ENCODE measurements around the gene SLC24A3.

SLC24A3 gene

DNA sequence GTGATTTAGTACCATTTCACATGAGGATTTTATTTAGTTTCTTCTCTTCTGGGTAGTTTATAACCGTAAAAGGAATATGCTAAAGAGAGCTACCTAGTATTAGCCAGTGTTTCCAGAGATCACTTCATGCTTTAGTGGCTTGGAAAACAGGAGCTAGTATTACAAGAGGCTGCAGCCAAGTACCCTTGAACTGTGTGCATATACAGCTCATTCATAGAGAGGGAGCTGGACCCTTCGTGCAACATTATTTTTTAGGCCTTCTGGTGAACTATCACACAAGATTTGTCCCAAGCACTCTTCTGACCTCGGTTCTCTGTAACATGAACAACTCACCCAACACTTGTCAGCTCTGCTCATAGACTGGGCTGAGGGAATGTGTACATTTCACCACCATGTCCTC, 470.7 kb downstream of the SLC24A3 start:
- TF ChIP-seq EZH2phosphoT487 (IDR thresholded peaks at IDR 0.05; ENCODE audit: borderline replicate concordance, low read length) = no peak
- TF ChIP-seq, protein P1, sequence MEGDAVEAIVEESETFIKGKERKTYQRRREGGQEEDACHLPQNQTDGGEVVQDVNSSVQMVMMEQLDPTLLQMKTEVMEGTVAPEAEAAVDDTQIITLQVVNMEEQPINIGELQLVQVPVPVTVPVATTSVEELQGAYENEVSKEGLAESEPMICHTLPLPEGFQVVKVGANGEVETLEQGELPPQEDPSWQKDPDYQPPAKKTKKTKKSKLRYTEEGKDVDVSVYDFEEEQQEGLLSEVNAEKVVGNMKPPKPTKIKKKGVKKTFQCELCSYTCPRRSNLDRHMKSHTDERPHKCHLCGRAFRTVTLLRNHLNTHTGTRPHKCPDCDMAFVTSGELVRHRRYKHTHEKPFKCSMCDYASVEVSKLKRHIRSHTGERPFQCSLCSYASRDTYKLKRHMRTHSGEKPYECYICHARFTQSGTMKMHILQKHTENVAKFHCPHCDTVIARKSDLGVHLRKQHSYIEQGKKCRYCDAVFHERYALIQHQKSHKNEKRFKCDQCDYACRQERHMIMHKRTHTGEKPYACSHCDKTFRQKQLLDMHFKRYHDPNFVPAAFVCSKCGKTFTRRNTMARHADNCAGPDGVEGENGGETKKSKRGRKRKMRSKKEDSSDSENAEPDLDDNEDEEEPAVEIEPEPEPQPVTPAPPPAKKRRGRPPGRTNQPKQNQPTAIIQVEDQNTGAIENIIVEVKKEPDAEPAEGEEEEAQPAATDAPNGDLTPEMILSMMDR (IDR thresholded peaks at IDR 0.05; ENCODE audit: low read depth, low read length, poor library complexity, severe bottlenecking) = no peak
- no peak overlapping the region for H3K4me3 ChIP-seq (ENCODE audit: low read length)

DNA sequence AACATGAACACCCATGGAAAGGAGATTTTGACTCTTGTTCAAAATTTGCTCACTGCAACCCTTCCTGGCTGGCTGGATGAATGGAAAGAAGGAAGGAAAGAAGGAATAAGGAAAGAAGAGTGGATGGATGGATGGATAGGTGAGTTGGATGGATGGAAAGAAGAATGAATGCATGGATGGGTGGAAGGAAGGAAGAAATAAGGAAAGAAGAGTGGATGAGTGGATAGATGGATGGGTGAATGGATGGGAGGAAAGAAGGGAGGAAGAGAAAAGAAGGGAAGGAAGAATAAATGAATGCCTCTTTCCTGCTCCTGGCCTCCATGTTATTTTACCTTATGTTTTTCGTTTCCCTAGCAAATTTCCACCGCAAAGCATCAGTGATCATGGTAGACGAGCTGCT, 471.4 kb downstream of the SLC24A3 start:
- Histone ChIP-seq H3F3A (ENCODE audit: control insufficient read depth, insufficient read depth) (no peaks in the 10 kb centered on the region), H4K20me1 (ENCODE audit: control insufficient read depth, insufficient read depth, low read depth, low read length) (no peaks in the 10 kb centered on the region), H3K4me3 (ENCODE audit: low read length) (no peak overlapping the region), H3K4me1 (ENCODE audit: control insufficient read depth, low read length) (no peaks in the 10 kb centered on the region), H3K27ac (ENCODE audit: low read depth, low read length) (no peak overlapping the region), H3K9me2 (replicated peaks; ENCODE audit: control insufficient read depth, low read length) (no peaks in the 10 kb centered on the region), H3K36me3 (ENCODE audit: control insufficient read depth, low read length) (no peaks in the 10 kb centered on the region), H3K79me2 (ENCODE audit: control insufficient read depth, low read length) (no peaks in the 10 kb centered on the region), H3K9me3 (ENCODE audit: control insufficient read depth, insufficient read depth, low read length) (no peaks in the 10 kb centered on the region), H3K27me3 (ENCODE audit: control insufficient read depth, low read length) (no peaks in the 10 kb centered on the region), H3K4me2 (ENCODE audit: low read length) (no peak overlapping the region)
- TF ChIP-seq, protein P1 (IDR thresholded peaks at IDR 0.05; ENCODE audit: low read depth, low read length, poor library complexity, severe bottlenecking) = no peak
- TF ChIP-seq EZH2phosphoT487 (IDR thresholded peaks at IDR 0.05; ENCODE audit: borderline replicate concordance, low read length) = no peak

More for the DNA sequence above, 470.7 kb downstream of the SLC24A3 start:
- no peak overlapping the region for H3K4me2 ChIP-seq (ENCODE audit: low read length)
- H3K27ac ChIP-seq (ENCODE audit: low read depth, low read length) = no peak overlapping the region
- no peaks in the 10 kb centered on the region for H3K4me1 ChIP-seq (ENCODE audit: control insufficient read depth, low read length)
- H4K20me1 ChIP-seq (ENCODE audit: control insufficient read depth, insufficient read depth, low read depth, low read length) = no peaks in the 10 kb centered on the region
- no peaks in the 10 kb centered on the region for H3K36me3 ChIP-seq (ENCODE audit: control insufficient read depth, low read length)
- no peaks in the 10 kb centered on the region for H3K27me3 ChIP-seq (ENCODE audit: control insufficient read depth, low read length)
- no peaks in the 10 kb centered on the region for H3K9me3 ChIP-seq (ENCODE audit: control insufficient read depth, insufficient read depth, low read length)
- no peaks in the 10 kb centered on the region for H3K79me2 ChIP-seq (ENCODE audit: control insufficient read depth, low read length)
- H3F3A ChIP-seq (ENCODE audit: control insufficient read depth, insufficient read depth) = no peaks in the 10 kb centered on the region
- no peaks in the 10 kb centered on the region for H3K9me2 ChIP-seq (replicated peaks; ENCODE audit: control insufficient read depth, low read length)

DNA sequence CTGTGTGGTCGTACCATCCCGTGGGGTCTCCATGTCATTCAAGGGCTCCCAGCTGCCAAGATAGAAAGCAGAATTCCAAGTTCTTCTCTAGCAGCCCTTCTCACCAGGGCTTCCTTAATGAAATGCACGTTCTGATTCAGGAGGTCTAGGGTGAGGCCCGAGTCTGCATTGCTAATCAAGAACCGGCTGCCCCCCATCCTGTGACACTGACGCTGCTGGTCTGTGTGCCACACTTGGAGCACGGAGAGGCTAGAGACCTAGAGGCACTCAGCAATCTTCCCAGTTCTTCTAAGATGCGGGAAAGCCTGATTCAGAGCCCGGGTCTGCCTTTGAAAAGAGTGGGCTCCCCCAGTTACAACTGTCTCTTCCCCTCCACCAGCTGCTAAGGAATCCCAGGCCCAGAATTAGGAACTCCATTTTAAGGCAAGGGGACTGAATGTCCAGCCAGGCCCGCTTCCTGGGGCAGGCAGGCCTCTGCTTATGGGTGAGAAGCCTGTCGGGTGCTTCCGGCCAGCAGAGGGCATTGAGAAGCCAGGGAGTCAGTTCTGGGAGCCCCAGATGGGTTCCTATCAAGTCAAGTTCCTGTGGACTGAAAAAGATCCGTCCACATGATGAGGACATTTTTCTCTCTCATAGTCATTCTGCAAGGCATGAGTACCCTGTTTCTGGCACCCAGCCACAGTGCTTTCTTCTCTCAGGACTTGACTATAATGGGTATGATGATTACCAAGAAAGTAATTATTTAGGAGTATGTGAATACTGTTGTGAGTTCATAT, 475.8 kb downstream of the SLC24A3 start:
- TF ChIP-seq EZH2phosphoT487 (IDR thresholded peaks at IDR 0.05; ENCODE audit: borderline replicate concordance, low read length) = no peak
- TF ChIP-seq, protein P1 (IDR thresholded peaks at IDR 0.05; ENCODE audit: low read depth, low read length, poor library complexity, severe bottlenecking) = no peak

More for the DNA sequence above, 475.8 kb downstream of the SLC24A3 start:
- Histone ChIP-seq H4K20me1 (ENCODE audit: control insufficient read depth, insufficient read depth, low read depth, low read length) (no peaks in the 10 kb centered on the region), H3K79me2 (ENCODE audit: control insufficient read depth, low read length) (no peaks in the 10 kb centered on the region), H3K27ac (ENCODE audit: low read depth, low read length) (no peak overlapping the region), H3K9me2 (replicated peaks; ENCODE audit: control insufficient read depth, low read length) (no peaks in the 10 kb centered on the region), H3K9me3 (ENCODE audit: control insufficient read depth, insufficient read depth, low read length) (no peaks in the 10 kb centered on the region), H3K36me3 (ENCODE audit: control insufficient read depth, low read length) (no peaks in the 10 kb centered on the region), H3K4me2 (ENCODE audit: low read length) (no peak overlapping the region), H3K27me3 (ENCODE audit: control insufficient read depth, low read length) (peaks cover 7% of the 10 kb centered on the region), H3K4me3 (ENCODE audit: low read length) (no peak overlapping the region), H3F3A (ENCODE audit: control insufficient read depth, insufficient read depth) (no peaks in the 10 kb centered on the region), H3K4me1 (ENCODE audit: control insufficient read depth, low read length) (no peaks in the 10 kb centered on the region)

Data from DOHH2 (cell line).